Glomerular visceral epithelial cell (primary cell): Measurements from ENCODE around the gene NOTCH4.
"Not testable (repeated sequence)": the region's sequence is repeated elsewhere in the genome, so short reads cannot be mapped to it uniquely, and the experiment has no call there.

Experiments used
- DNase-seq: peaks from one replicate; pipeline ENCODE4 v3.0.0-alpha.2; 2016; ENCODE audit errors: extremely low spot score

Gene NOTCH4

DNA sequence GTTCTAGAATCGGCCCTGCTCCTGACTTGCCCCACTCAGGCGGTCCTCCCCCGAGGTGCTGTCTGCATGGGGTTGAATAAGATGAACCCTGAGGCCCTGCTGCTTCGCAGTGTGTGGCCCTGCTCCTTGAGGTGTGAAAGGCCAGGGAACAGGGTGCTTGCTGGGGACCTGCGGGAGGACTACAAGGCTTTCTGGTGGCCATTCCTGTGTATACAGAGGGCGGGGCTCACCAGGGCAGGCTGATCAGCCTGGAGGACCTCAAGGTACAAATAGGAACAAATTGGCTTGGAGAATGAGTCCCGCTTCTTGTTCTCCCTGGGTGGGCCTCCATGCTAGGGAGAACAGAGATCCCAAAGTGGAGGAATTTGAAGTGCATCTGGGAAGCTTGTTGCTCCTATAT, 5.7 kb downstream of the NOTCH4 start:
- DNase-seq, result no peak

DNA sequence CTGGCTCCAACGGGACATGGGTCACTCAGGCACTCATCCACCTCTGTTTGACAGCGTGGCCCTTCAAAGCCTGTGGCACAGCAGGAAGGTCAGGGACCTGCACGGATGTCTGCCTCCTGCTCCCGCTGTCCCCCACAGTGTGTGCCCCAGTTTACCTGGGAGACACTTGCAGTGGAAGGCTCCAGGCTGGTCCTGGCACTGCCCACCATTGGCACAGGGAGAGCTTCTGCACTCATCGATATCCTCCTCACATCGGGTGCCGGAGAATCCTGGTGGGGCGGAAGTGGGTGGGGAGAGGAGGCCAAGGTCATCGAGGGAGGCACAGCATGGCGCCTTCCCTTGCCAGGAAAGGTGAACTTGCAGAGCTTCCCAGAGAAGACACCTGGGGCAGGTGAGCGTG, 6.9 kb downstream of the NOTCH4 start:
- DNase-seq, result no peak

GRCh38 chr6:32216285-32216684, 7.6 kb downstream of the NOTCH4 start:
- no peak for DNase-seq

DNA sequence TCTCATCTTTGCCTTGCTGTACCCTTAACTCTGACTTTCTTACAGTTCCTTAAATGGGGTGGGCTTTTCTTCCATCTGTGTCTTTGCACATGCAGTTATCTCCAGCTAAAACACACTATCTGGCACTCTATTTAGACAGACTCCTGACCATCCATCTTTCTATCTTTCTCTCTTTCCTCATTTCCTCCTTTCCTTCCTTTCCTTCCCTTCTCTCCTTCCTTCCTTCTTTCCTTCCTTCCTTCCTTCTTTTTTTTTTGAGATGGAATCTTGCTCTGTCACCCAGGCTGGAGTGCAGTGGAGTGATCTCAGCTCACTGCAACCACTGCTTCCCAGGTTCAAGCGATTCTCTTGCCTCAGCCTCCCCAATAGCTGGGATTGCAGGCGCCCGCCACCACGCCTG, 8.2 kb downstream of the NOTCH4 start:
- no peak for DNase-seq

DNA sequence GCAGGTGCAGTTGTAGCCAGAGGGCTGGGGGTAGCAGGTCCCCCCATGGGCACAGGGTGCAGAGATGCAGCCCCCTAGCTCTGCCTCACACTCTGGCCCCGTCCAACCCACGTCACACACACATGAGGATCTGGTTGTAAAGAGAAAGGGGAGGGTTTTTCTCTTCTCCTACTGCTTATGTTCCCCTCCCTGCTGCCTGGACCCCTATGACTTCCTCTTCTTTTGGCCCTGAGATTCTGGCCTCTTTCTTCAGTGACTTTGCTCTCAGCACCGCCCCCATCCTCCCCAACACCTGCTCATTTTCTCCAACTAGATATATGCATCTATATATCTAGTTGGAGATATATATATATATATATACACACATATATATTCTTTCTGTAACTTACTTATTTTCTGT, 9.7 kb downstream of the NOTCH4 start:
- DNase-seq, result no peak

- no peak for DNase-seq
These were observed 10.2 kb downstream of the NOTCH4 start for GRCh38 chr6:32213649-32214048.

- DNase-seq, result no peak
These were observed 11.6 kb downstream of the NOTCH4 start for GRCh38 chr6:32212076-32212760.

DNA sequence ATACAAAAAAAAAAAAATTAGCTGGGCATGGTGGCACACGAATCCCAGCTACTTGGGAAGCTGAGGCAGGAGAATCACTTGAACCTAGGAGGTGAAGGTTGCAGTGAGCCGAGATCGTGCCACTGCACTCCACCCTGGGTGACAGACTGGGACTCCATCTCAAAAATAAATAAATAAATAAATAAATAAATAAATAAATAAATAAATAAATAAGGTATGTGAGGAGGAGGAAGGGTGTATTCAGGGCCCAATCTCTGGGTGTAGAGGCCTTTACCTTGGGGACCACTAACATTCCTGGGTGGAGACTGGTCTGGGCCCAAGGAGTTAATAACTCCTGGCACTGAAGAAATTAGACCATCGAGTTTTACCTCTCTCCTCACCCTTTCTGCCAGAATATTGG, 12.4 kb downstream of the NOTCH4 start:
- not testable (repeated sequence) for DNase-seq

GRCh38 chr6:32210191-32210601, 13.7 kb downstream of the NOTCH4 start:
- no peak for DNase-seq

- DNase-seq, result no peak
These were observed 14.9 kb downstream of the NOTCH4 start for GRCh38 chr6:32208996-32209395.

GRCh38 chr6:32204268-32204715, 19.6 kb downstream of the NOTCH4 start:
- DNase-seq, result no peak

DNA sequence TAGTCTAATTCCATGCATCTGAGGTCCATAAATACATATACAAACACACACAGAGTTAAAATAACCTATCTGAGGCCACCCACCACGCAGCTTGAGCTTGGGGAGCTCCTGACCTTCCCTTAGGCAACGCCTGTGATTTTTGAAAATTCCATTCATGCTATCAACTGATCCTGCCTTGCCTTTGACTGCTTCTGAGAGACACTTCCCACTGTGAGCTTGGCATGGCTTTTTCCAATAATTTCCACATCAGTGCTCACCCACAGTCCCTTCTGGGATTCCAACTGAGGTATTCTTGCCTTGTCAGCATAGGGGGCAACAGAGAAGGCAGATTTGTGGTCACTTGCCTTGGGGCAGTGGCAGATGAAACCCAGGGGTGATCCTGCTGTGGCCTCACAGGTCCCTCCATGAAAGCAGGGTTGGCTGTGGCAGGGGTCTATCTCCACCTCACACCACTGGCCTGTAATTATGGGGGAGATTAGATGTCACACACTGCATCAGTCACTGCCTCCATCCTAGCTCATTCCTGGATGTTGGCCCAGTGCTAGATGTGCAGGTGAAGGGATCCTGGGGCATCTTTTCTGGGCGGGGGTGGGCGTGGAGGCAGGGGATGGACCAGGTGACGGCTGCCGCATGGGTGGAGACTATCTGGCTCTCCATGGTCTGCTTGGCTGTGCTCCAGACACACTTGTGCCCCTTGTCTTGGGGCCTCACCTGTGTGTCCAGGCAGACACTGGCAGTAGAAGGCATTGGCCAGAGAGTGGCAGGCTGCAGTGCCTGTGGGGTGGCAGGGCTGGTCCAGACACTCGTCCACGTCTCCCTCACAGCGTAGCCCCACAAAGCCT, 20.2 kb downstream of the NOTCH4 start:
- DNase-seq, result no peak

DNA sequence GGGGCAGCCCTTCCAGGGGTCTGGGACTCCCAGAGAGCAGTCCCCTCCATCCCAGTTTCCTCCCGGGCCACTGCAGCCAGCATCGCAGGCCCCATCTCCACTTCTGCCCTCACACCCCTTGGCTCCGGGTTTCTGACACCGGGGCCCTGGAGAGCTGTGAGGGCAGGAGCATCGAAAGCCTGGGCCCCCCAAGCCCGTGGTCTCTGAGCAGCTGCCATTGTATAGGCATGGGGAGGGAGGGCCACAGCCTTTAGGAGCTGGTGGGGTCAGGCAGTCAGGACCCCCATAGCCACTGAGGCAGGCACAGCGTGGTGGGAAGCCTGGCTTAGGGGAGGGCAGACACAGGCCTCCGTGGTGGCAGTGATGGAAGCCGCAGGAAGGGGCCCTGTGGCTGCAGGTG, 21.7 kb downstream of the NOTCH4 start:
- no peak for DNase-seq

GRCh38 chr6:32200711-32201475, 23.0 kb downstream of the NOTCH4 start:
- DNase-seq, result no peak

DNA sequence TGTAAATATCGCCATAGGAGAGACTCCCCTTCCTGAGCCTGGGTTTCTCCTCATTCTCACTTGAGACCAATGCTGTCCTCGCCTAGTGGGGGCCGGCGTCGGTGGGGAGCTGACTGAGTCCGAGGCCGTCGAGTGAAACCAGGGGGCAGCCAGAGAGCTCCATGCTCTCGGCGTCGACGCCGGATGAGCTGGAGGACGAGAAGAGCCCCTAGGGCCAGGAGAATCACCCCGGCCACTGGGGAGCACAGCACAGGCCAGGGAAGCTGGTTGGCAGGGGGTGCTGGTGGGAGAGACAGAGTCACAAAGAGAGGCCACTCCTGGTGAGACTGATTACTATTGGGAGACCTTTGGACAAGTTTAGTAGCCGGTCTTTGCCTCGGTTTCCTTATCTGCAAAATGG, 25.0 kb downstream of the NOTCH4 start:
- DNase-seq, result no peak

DNA sequence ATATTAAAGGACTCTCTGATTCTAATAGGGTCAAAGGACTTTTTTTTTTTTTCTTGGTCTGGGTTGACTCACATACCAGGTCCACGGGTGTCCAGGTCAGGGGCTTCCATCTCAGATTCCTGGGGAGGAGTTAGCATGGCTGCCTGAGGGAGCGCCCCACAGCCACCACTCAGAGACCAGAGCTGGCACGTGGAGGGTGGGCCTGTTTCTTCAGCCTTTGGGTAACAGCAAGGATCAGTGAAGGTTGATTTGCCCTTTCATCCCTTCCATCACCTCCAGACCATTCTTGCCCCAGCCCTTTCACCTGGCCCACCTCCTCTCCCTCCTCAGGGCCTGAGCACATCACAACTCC, 25.5 kb downstream of the NOTCH4 start:
- no peak for DNase-seq

DNA sequence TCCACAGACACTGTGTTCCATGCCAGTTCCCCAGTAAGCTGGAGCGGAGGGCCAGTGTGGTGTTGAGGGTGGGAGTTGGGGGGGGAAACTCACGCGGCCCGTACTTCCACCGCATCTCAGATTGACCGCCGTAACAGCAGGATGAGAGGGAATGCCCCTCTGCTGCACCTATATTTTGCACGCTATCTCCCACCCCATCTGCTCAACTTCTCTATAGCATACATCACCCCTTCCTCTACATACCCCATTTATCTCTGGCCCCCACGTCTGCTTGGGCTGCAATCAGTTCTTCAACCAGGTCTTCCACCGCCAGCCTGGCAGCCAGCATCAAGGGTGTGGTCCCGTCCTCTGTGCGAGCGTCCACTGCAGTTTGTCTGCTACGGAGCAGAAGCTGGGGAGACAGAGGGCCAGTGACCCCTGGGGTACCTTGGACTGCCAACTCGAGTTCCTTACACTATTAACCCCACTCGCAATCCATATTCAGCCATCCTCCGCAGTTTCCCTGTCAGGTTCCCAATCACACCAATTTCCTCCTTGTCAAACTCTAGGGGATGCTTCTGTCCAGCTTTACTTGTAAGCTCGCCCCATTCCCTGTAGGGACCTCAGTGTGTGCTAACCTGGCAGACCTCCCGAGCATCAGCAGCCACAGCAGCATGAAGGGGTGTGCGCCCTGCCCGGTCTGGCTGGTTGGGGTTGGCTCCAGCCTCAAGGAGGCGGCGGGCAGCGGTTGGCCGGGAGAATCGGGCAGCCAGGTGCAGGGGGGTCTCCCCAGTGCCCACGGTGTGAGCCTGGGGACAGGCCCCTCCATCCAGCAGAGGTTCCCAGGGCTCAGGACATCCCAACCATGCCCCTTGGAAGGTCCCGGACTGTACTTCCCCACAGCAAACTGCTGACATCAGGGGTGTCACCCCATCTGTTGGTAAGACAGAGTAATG, 26.9 kb downstream of the NOTCH4 start:
- no peak for DNase-seq

DNA sequence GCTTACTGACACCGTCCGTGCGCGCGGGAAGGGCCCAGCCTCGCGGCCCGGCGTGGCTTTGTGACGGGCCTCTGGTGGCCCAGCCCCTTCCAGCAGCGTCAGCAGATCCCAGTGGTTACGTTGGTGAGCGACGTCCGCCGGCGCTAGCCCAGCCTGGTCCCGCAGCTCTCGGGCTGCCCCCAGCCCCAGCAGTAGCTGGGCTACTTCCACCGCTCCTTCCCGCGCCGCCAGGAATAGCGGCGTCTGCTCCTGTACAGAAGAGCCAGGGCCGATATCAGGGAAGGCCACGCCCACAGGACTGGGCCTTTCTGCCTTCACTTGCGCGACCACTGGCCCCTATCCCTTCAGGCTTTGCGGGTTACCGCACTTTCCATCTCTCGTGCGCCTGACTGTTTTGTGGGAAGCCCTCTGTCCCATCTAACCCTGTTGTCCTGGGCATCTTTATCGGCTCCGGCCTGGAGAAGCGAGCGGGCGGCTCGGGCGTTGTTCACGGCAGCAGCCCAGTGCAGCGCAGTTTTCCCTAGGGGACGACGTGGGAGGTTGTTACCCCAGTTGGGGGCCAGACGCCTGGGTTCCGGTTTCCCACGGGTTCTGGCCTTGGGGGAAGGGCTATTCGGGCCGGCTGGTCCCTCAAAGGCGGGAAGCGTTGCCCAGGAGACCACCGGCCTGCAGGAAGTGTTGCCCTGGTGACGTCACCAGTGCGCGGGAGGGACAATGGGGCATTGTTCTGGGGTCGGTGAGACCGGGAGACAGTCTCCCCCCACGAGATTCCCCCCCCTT, 27.8 kb downstream of the NOTCH4 start:
- DNase-seq, result peak; percentile 80

- peak; percentile 100 for DNase-seq
These were observed 28.3 kb downstream of the NOTCH4 start for GRCh38 chr6:32195652-32195901.

DNA sequence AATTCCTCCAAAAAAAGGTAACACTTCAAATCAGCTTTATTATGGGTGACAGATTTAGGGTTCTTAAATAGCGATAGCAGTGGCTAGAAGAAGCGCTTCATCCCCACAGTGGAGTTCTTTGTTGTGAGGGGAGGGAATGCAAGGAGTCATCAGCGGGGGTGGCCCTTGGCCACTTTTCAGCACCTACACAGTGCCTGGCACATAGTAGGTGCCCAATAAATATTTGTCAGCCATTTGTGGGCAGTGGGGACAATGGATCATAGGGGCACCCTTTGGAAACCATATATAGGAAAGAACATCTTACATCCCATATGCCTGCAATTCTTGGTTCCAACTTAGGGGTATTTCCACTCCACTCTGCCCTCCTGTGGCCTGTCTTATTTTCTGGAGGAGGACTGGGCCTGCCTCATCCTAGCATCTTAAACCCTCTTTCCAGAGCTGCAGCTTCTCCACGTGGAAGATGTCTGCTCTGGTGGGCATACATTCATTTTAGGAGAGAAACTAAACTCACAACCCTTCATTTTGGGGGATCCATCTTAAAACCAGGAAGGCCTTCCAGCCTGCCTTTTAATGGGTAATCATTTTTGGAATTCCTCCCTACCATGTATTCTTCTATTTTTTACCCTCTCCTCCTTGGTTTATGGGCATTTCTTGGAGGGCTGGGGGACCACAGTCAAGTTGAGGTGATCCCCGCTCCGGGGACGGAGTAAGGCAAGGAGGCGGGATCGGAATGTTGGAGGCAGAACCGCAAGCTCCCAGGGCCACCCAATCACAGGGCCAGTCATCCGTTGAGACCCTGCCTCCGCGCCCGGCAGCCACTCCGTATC, 28.8 kb downstream of the NOTCH4 start:
- DNase-seq, result peak; percentile 47
